Measurements from ENCODE around the gene SLC6A9. TPM values are rescaled to one million over a fixed set of nuclear protein-coding genes. Genes with fewer than 3 reads are reported as not detected.

Gene SLC6A9
- total RNA-seq, 2 donors from 2014 or later, result 0.87 to 2.8 TPM

DNA sequence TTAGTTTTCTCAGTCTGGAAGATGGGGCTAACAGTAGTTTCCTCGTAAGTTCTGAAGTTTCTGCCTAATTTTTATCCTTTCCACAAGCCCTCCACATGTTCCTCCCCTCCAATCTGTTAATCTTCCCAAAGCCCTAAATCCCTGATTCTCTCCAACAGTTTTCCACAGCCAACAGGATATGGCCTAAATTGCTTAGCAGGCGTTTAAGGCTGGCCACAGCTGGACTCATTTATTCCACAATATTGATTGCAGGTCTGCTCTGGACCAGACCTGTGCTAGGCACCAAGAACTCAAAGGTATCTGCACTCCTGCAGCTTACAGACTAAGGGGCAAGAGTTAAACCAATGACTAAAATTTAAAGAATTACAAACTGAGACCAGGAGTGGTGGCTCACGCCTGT, 3.9 kb downstream of the SLC6A9 start:
- Mint-ChIP-seq H3K4me3 (no peak overlapping the region), H3K36me3 (ENCODE audit: low read depth) (peaks cover 1% of the 10 kb centered on the region), H3K9me3 (no peaks in the 10 kb centered on the region), H3K27ac (no peak overlapping the region), H3K27me3 (no peaks in the 10 kb centered on the region), H3K4me1 (peaks cover 20% of the 10 kb centered on the region)
- ATAC-seq (replicated peaks), result no peak

- H3K4me3 Mint-ChIP-seq, result no peak overlapping the region
- no peak overlapping the region for H3K27ac Mint-ChIP-seq
- peaks cover 11% of the 10 kb centered on the region for H3K36me3 Mint-ChIP-seq (ENCODE audit: low read depth)
- ATAC-seq (replicated peaks), result no peak
- H3K4me1 Mint-ChIP-seq, result peaks cover 14% of the 10 kb centered on the region
- no peaks in the 10 kb centered on the region for H3K27me3 Mint-ChIP-seq
- H3K9me3 Mint-ChIP-seq, result no peaks in the 10 kb centered on the region
These were observed 5.4 kb downstream of the SLC6A9 start for GRCh38 chr1:44025816-44026215.

DNA sequence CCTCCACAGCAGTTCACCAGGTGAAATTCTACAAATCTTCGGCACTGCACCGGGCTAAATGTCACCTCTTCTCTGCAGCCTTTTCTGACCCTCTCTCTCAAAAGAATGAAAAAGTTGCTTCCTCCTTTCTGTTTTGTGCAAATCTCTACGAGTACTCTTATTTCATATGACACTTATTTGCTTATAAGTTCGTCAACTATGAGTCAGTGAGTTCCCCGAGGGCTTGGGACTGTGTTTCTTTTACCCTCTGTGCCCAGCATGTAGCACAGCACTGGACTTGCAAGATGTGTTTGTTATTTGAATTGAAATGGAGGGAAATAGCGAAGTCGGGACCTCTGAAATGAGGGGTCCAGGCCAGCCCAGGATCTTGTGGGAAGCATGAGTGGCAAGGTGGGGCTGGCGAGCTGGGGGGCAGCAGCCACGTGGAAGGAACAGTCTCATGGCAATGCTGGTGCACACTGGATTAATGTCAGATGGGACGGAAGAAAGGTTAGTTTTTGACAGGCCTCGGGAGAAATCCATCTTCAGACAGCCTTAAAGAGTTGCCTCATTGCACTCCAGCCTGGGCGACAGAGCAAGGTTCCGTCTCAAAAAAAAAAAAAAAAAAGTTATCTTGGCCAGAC, 6.2 kb downstream of the SLC6A9 start:
- Mint-ChIP-seq H3K36me3 (ENCODE audit: low read depth) (peaks cover 11% of the 10 kb centered on the region), H3K27me3 (no peaks in the 10 kb centered on the region), H3K27ac (no peak overlapping the region), H3K9me3 (no peaks in the 10 kb centered on the region), H3K4me1 (peaks cover 14% of the 10 kb centered on the region), H3K4me3 (no peak overlapping the region)
- ATAC-seq (replicated peaks), result no peak

GRCh38 chr1:44024031-44024902, 7.0 kb downstream of the SLC6A9 start:
- Mint-ChIP-seq H3K27me3 (no peaks in the 10 kb centered on the region), H3K4me1 (peaks cover 7% of the 10 kb centered on the region), H3K36me3 (ENCODE audit: low read depth) (peaks cover 11% of the 10 kb centered on the region), H3K4me3 (no peak overlapping the region), H3K27ac (no peak overlapping the region), H3K9me3 (no peaks in the 10 kb centered on the region)
- ATAC-seq (replicated peaks), result no peak

- no peaks in the 10 kb centered on the region for H3K4me1 Mint-ChIP-seq
- no peaks in the 10 kb centered on the region for H3K27me3 Mint-ChIP-seq
- no peak overlapping the region for H3K4me3 Mint-ChIP-seq
- peaks cover 11% of the 10 kb centered on the region for H3K36me3 Mint-ChIP-seq (ENCODE audit: low read depth)
- no peak overlapping the region for H3K27ac Mint-ChIP-seq
- H3K9me3 Mint-ChIP-seq, result no peaks in the 10 kb centered on the region
- no peak for ATAC-seq (replicated peaks)
These were observed 9.5 kb downstream of the SLC6A9 start for GRCh38 chr1:44021581-44022321.

DNA sequence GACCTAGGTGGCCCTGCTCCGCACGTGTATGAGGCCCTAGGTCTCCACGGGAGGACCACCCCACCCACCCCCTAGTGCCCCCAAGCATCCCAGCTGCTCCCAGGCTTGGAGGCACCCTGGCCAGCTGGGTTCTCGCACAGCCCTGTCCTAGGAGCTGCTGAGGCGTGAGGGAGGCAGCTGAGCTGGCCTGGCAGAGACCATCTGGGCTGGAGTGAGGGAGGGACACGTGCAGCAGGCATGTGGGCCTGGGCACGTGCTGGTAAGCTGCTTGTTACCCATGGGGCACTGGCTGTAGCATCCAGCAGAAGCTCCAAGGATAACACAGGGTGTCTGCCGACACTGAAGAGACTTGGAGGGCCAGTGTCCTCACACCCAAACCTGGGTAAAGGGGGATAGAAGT, 10.1 kb downstream of the SLC6A9 start:
- no peak for ATAC-seq (replicated peaks)

GRCh38 chr1:44020464-44020863, 10.8 kb downstream of the SLC6A9 start:
- Mint-ChIP-seq H3K27me3 (no peaks in the 10 kb centered on the region), H3K4me3 (no peak overlapping the region)

More for the DNA sequence above, 10.1 kb downstream of the SLC6A9 start:
- H3K27ac Mint-ChIP-seq, result no peak overlapping the region
- no peaks in the 10 kb centered on the region for H3K9me3 Mint-ChIP-seq
- H3K27me3 Mint-ChIP-seq, result no peaks in the 10 kb centered on the region
- no peak overlapping the region for H3K4me3 Mint-ChIP-seq
- H3K36me3 Mint-ChIP-seq (ENCODE audit: low read depth), result peaks cover 11% of the 10 kb centered on the region
- H3K4me1 Mint-ChIP-seq, result no peaks in the 10 kb centered on the region

DNA sequence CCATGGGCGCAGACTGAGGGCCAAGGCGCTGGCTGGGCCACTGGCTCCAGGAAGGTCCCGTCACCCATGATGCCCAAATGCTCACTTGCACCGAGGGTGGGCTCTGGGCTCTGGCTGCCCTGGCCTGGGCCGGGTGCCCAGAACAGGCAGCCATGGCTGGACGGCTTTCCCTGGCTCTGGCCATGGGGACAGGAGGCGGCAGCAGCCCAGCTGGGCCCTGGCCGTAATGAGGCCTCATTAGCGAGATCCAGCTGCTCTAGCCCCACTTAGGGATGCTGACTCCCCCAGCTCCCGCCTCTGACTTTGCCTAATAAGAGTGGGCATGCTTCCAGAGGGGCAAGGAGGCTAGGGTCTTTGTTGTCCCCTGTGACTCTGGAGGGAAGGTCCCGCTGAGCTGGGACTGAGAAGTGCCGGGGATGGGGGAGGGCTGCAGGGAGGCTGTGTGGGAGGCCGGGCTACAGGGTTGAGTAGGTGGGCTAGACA, 11.8 kb downstream of the SLC6A9 start:
- H3K27ac Mint-ChIP-seq, result no peak overlapping the region
- no peak for ATAC-seq (replicated peaks)
- H3K27me3 Mint-ChIP-seq, result no peaks in the 10 kb centered on the region
- H3K36me3 Mint-ChIP-seq (ENCODE audit: low read depth), result peaks cover 11% of the 10 kb centered on the region
- no peaks in the 10 kb centered on the region for H3K9me3 Mint-ChIP-seq
- no peaks in the 10 kb centered on the region for H3K4me1 Mint-ChIP-seq
- no peak overlapping the region for H3K4me3 Mint-ChIP-seq

More at GRCh38 chr1:44020464-44020863, 10.8 kb downstream of the SLC6A9 start:
- Mint-ChIP-seq H3K9me3 (no peaks in the 10 kb centered on the region), H3K4me1 (no peaks in the 10 kb centered on the region), H3K27ac (no peak overlapping the region), H3K36me3 (ENCODE audit: low read depth) (peaks cover 11% of the 10 kb centered on the region)
- ATAC-seq (replicated peaks), result no peak

DNA sequence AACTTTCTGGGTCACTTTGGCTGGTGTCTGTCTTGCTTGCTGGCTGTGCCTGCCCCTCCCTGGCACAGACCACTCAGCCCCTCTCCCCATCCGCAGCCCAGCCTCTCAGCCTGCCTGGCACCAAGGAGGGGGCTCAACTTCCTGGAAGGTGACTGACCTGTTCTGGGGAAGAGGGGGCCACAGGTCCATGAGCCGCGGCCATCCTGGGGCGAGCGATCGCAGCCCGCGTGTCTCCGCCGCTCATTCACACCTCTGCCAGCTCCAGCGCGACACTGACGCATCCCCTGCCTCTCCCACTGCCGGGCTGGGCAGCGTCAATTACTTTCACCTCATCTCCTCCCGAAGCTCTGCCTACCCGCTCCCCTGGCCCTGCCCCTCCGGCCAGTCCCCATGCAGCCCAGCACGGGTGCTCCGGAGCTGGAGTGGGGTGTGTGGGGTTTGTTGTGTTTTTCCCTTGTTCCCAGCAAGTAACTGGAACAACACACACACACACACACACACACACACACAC, 14.3 kb downstream of the SLC6A9 start:
- Mint-ChIP-seq H3K4me3 (no peak overlapping the region), H3K27ac (no peak overlapping the region), H3K4me1 (no peaks in the 10 kb centered on the region), H3K27me3 (no peaks in the 10 kb centered on the region), H3K36me3 (ENCODE audit: low read depth) (peaks cover 6% of the 10 kb centered on the region), H3K9me3 (no peaks in the 10 kb centered on the region)
- no peak for ATAC-seq (replicated peaks)

DNA sequence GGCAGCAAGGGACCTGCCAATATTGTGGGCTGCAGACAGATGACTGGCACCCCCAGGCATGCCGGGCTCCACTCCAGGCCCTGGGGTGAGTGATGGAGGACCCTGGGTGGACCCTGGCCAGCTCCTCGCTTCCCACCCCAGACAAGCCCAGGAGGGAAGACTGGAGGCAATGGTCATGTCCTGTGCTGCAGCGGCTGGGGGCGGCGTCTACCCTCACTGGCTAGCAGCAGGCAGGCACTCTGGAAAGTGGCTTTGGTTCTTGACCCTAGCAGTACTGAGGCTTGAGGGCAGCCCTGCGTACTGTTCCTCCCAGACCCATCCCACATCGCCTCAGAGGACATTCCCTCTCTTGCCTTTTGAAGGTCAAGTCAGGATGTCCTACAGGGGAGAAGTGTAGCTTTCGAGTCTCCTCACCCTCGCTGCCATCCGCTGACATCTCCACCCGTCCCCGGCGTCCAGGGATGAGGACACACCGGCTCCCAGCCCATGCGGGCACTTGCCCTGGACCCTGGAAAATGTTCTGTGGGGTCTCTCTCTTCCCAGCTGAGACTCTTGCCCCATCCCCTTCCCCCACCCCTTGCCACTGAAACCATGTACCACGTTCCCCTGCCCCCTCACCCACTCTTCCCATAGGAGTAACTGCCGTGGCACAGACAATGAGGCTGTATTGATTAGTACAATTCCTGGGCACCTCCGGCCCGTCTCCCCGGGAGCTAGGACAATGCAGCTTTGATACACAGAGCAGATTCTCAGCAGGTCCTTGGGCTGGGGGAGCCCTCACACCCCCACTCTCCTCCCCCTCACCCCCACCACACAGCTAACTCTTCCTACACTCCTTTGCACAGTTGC, 15.0 kb downstream of the SLC6A9 start:
- Mint-ChIP-seq H3K4me3 (no peak overlapping the region), H3K9me3 (no peaks in the 10 kb centered on the region), H3K4me1 (no peaks in the 10 kb centered on the region), H3K27ac (no peak overlapping the region), H3K27me3 (no peaks in the 10 kb centered on the region), H3K36me3 (ENCODE audit: low read depth) (no peaks in the 10 kb centered on the region)
- no peak for ATAC-seq (replicated peaks)

- no peak for ATAC-seq (replicated peaks)
- no peaks in the 10 kb centered on the region for H3K36me3 Mint-ChIP-seq (ENCODE audit: low read depth)
- H3K4me3 Mint-ChIP-seq, result no peak overlapping the region
- no peak overlapping the region for H3K27ac Mint-ChIP-seq
- no peaks in the 10 kb centered on the region for H3K9me3 Mint-ChIP-seq
- H3K4me1 Mint-ChIP-seq, result no peaks in the 10 kb centered on the region
- no peaks in the 10 kb centered on the region for H3K27me3 Mint-ChIP-seq
These were observed 16.1 kb downstream of the SLC6A9 start for GRCh38 chr1:44015206-44015605.

- Mint-ChIP-seq H3K27ac (peak overlapping the region; percentile 3), H3K4me3 (no peak overlapping the region), H3K36me3 (ENCODE audit: low read depth) (no peaks in the 10 kb centered on the region), H3K4me1 (no peaks in the 10 kb centered on the region), H3K27me3 (no peaks in the 10 kb centered on the region), H3K9me3 (no peaks in the 10 kb centered on the region)
- ATAC-seq (replicated peaks), result no peak
These were observed 16.7 kb downstream of the SLC6A9 start for GRCh38 chr1:44014365-44015104.

GRCh38 chr1:44013949-44014348, 17.3 kb downstream of the SLC6A9 start:
- ATAC-seq (replicated peaks), result no peak
- Mint-ChIP-seq H3K4me1 (no peaks in the 10 kb centered on the region), H3K4me3 (no peak overlapping the region), H3K9me3 (no peaks in the 10 kb centered on the region), H3K36me3 (ENCODE audit: low read depth) (no peaks in the 10 kb centered on the region), H3K27me3 (no peaks in the 10 kb centered on the region), H3K27ac (no peak overlapping the region)

All from activated T-helper 17 cell treated with anti-CD3 and anti-CD28 coated beads, Interleukin-2, amount 50 U/mL, for 72 hours (primary cell).